ENCODE results near the gene IGSF21. TPM values are rescaled to one million over a fixed set of nuclear protein-coding genes. Genes with fewer than 3 reads are reported as not detected.
A peak's percentile ranks its signal among the peaks of the same experiment; 100 is the strongest.

The IGSF21 gene
- total and polyA plus RNA-seq, 2 of the 8 experiments (the other 6 are each of a cell fraction or from before 2014, with no cell fraction given), result 22.5 to 28.5 TPM

DNA sequence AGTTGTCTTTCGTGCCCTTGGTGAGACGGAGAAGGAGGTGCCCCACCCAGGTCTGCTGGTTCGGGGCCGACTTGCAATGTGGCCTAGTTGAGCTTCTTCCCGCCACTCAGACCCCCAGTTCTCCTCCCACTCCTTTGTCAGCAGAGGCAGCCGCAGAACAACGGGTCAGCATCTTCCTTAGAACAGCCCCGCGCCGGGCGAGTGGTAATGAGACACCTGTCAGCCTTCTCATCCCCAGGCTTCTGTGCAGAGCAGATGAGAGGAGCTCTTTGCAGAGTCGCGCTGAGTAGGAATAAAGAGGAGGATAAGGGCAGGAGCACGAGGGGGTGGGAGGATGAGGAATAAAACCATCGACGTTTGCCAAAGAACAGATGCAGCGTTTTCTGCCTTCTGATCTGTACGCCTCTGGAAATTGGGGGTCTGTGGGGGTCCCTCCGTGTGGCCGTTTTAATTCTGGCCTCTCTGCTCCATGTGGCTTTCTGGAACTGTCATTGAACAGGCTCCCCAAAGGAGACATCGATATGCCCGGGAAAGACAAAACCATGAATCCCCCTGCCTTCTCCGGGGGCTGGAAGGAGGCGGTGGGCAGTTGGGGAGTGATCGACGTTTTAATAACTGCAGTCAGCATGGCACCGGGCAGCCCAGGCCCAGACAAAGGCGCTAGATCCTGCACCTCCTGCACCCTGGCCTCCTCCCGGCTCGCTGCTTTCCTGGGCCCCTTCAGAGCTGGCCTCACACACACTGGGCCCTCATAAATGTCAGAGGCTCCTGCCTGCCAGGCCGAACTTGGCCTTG lies 27.5 kb upstream of the IGSF21 start:
- H4K8ac ChIP-seq (ENCODE audit: extremely low read depth, insufficient read depth, low read length), result peak overlapping the region; percentile 17; the same call in 1 of the 2 replicates
- H3K79me2 ChIP-seq (ENCODE audit: control insufficient read depth in 1 of 2, insufficient read depth in 2 of 2, low read length in 2 of 2), result no peaks in the 10 kb centered on the region
- H2AFZ ChIP-seq (ENCODE audit: low read length), result no peak overlapping the region
- no peak overlapping the region for H3K4me2 ChIP-seq (ENCODE audit: insufficient read depth in 1 of 2, low read depth in 2 of 2, low read length in 2 of 2)
- H3K4me1 ChIP-seq (replicated peaks in 1 of 4; ENCODE audit: control insufficient read depth in 3 of 4, insufficient read depth in 4 of 4, low read length in 3 of 4), result peaks cover 0 to 7% (median 3%) of the 10 kb centered on the region in 4 experiments; a peak in 2 of 7 replicates
- 0 out of 2 replicates have a peak overlapping the region, but pooled peaks have one; percentile 27 for H2BK12ac ChIP-seq (ENCODE audit: low read depth, low read length)
- H3K9me3 ChIP-seq (ENCODE audit: insufficient read depth in 2 of 2, low read depth in 1 of 2, low read length in 1 of 2), result no peaks in the 10 kb centered on the region
- no peaks in the 10 kb centered on the region for H3K36me3 ChIP-seq (ENCODE audit: control insufficient read depth in 2 of 4, insufficient read depth in 4 of 4, low read length in 3 of 4)
- H2AK5ac ChIP-seq (ENCODE audit: low read depth, low read length), result no peak overlapping the region
- H3K9ac ChIP-seq (replicated peaks in 1 of 4; ENCODE audit: extremely low read depth in 1 of 4, low read depth in 3 of 4, low read length in 3 of 4), result no peak overlapping the region
- ChIA-PET POLR2A (ENCODE audit: partially characterized antibody) (no interaction called here), CTCF (ENCODE audit: partially characterized antibody) (interaction anchor here (1.0 to 1.6 kb wide), 6 partner anchors 11 to 162 kb away, joined by 3 to 5 read pairs (median 3); no protein-coding TSS in a partner anchor)
- H4K5ac ChIP-seq (ENCODE audit: insufficient read length, low read depth, low read length), result no peak overlapping the region
- H3K23ac ChIP-seq (ENCODE audit: insufficient read length), result no peak overlapping the region
- no peak overlapping the region for H3K4ac ChIP-seq (replicated peaks; ENCODE audit: insufficient read length, low read depth, low read length)
- H2BK120ac ChIP-seq (replicated peaks; ENCODE audit: low read depth, low read length), result no peak overlapping the region
- FAIRE-seq (no peak), DNase-seq (ENCODE audit: low read depth in 1 of 2, low spot score in 2 of 2) (no peak)
- no peaks in the 10 kb centered on the region for H4K20me1 ChIP-seq (replicated peaks in 1 of 2; ENCODE audit: control insufficient read depth in 1 of 2, insufficient read depth in 2 of 2, low read length in 2 of 2)
- H3K79me1 ChIP-seq (ENCODE audit: low read depth, low read length), result no peaks in the 10 kb centered on the region
- no peak overlapping the region for H3K18ac ChIP-seq (ENCODE audit: extremely low read depth, low read length)
- no peaks in the 10 kb centered on the region for H3K23me2 ChIP-seq (ENCODE audit: low read depth, low read length)
- no peak overlapping the region for H3K56ac ChIP-seq (replicated peaks; ENCODE audit: insufficient read length, low read depth, low read length)
- no peak overlapping the region for H3K14ac ChIP-seq (ENCODE audit: insufficient read length)
- no peak overlapping the region for H3K27ac ChIP-seq (ENCODE audit: low read depth, low read length)
- no peak overlapping the region for H2BK15ac ChIP-seq (ENCODE audit: low read length)
- no peak overlapping the region for H2BK5ac ChIP-seq (ENCODE audit: low read depth, low read length)
- no peak overlapping the region for H4K91ac ChIP-seq (replicated peaks; ENCODE audit: insufficient read length, low read length)
- H3K4me3 ChIP-seq (ENCODE audit: extremely low read depth in 1 of 4, insufficient read depth in 2 of 4, low read depth in 3 of 4, low read length in 4 of 4), result no peak overlapping the region
- 82% methylated on average over 30 of the region's 31 CpGs; no CpG with 5 or more reads in 1 of the 2 experiments for WGBS, 2 experiments (ENCODE audit: extremely low coverage in 1 of 2, insufficient coverage in 1 of 2, insufficient read length in 1 of 2, insufficient replicate concordance in 2 of 2, low coverage in 1 of 2, low lambda C conversion rate in 2 of 2, missing lambda C conversion rate in 1 of 2)
- H3K27me3 ChIP-seq (replicated peaks in 1 of 4; ENCODE audit: control insufficient read depth in 3 of 4, extremely low read depth in 1 of 4, insufficient read depth in 3 of 4, low read length in 3 of 4), result no peaks in the 10 kb centered on the region; a peak in 1 of 7 replicates
- no peak overlapping the region for H2BK20ac ChIP-seq (ENCODE audit: low read length)
- TF ChIP-seq CBX5 (IDR thresholded peaks at IDR 0.05; ENCODE audit: low read depth, low read length) (no peak), BRCA1 (IDR thresholded peaks at IDR 0.05; ENCODE audit: low read depth, low read length) (no peak), SP1 (IDR thresholded peaks at IDR 0.05; ENCODE audit: low read depth, low read length) (no peak), GTF2F1 (IDR thresholded peaks at IDR 0.05; ENCODE audit: borderline replicate concordance, low read depth, low read length) (no peak), TAF7 (optimal IDR thresholded peaks at IDR 0.05; ENCODE audit: borderline replicate concordance, low read depth, low read length) (no peak), POU5F1 (IDR thresholded peaks at IDR 0.05; ENCODE audit: low read depth, low read length) (no peak), TBP (IDR thresholded peaks at IDR 0.05; ENCODE audit: low read depth, low read length) (no peak), POLR2AphosphoS5 (IDR thresholded peaks at IDR 0.05; ENCODE audit: low read depth, low read length) (no peak), ASH2L (IDR thresholded peaks at IDR 0.05; ENCODE audit: low read length) (no peak), SIX5 (IDR thresholded peaks at IDR 0.05; ENCODE audit: low read depth, low read length) (no peak), HDAC2 (IDR thresholded peaks at IDR 0.05; ENCODE audit: borderline replicate concordance in 1 of 2, low read depth in 2 of 2, low read length in 2 of 2) (no peak), YY1 (IDR thresholded peaks at IDR 0.05; ENCODE audit: low read depth, low read length) (no peak), KDM5A (IDR thresholded peaks at IDR 0.05; ENCODE audit: low read length) (no peak)
